MM.1S (cell line): ENCODE measurements around the gene NRG3.

ENCODE experiments used
- CTCF ChIP-seq: fragments of 300-600 bp; sonication (generic); IDR thresholded peaks from 2 replicates; pipeline ENCODE4 v1.5.1; 2016; ENCODE audit warnings: antibody characterized with exemption, low read length, mixed read lengths
- EZH2phosphoT487 ChIP-seq: fragments of 300-600 bp; sonication (generic); IDR thresholded peaks from 2 replicates; pipeline ENCODE4 v1.6.1; 2018; ENCODE audit warnings: antibody characterized with exemption, low read length

DNA sequence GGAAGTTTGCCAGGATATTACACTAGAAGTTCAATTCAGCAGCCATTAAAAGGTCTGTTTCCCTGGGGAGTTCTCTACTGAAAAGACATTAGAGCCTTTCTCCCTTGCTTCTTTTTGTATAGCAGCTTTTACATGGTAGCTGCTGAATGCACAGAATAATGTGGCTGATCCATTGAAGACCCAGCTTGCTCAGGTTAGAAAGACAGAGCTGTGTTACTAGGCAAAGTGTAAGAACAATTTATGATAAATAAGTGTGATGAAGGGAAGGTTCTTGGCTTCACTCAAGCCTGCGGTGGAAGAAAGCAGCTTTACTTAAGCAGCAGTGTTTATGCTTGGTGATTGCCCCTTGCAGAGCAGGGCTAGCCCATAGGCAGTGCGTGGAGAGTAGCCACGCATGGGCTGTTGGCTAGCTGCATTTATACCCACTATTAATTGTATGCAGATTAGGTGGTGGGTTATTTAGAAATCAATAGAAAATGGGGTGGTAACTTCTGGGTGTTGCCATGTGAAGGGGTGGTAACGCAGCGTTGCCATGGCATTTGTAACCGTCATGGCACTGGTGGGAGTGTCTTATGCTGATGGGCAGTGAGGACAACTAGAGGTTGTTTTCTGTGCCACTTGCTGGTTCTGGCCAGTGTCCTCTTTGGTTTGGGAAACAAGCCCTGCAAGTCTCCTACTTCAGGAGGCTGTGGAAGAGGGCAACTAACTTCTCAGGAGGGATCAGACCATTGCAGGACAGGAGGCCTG lies 942.9 kb downstream of the NRG3 start:
- TF ChIP-seq EZH2phosphoT487 (no peak), CTCF (no peak)
